HT1080 (cell line): ENCODE results near the gene LRRC8C. TPM values are rescaled to one million over a fixed set of nuclear protein-coding genes. Genes with fewer than 3 reads are reported as not detected.

ENCODE experiments used
- DNase-seq: peaks from one replicate; pipeline ENCODE4 v3.0.0-alpha.2; 2015; ENCODE audit warnings: low read depth
- small RNA-seq: library from RNA; depleted of rRNA; stranded (forward); fragments of <200 nt; gene quantifications from one replicate; pipeline ENCODE3, GENCODE V24; 2014
- total RNA-seq: library from RNA; depleted of rRNA; stranded (reverse); fragments of >200 nt; shearing (Covaris generic); gene quantifications from 2 replicates; pipeline ENCODE4 v1.2.3, GENCODE V29; 2014; rRNA removed

LRRC8C gene
- total RNA-seq, 1 experiment from 2014 or later, result 11.2 TPM

DNA sequence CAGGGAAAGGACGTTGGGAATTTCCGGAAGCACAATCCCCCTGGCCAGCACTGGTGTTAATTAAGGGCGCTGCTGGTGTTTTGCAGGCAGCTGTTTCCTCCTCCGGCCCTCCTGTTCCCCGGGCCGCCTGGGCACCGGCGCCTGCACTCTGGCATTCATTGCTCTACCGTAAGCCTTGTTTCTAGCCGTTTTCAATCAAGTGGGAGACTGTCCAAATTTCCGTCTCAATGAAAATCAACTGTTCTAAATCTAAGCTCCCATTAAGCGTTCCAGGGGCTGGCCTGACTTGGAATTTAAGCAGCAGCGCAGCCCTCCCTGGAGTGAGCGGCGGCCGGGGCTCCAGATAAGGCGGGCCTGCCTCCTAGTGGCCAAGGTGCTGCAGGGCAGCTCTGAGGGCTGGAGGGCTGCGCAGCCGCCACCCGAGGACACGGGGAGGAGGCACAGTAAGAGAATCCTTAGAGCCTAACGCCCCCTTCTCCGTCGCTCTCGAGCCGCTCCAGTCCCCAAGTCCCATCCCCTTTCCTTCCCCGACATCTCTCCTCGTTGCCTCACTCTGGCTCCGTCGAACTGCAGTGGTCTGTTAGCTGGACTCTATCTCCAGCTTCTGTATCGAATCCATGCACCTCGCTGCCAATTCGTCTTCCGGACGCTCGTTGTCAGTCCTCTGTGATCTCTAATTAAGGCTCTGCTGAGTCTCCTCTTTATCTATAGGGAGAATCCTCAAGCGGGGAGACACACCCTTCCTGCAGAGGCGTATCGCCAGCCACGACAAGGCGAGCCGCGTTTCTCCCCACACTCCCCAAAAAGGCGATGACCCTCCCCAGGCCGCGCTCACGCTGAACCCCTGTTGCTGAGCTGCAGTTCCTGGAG is 130.1 kb downstream of the LRRC8C start:
- peak; percentile 77 for DNase-seq

DNA sequence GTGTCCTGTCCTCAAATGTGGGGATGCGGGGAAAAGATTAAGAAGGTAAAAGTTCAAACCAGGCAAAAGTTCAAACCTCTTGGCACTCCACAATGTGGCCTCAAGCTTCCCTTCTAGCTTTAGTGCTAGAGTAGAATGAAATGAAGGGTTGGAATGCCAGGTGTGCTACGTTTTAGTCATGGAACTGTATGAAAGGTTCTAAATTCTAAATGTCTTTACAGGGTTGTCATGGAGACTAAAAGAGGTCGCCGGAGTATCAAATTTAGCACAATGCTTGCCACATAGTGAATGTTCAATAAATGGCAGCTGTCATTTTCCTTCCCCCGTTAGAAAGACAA is 130.7 kb downstream of the LRRC8C start:
- no peak for DNase-seq

- DNase-seq, result no peak
Observed at GRCh38 chr1:89765774-89766173, 132.9 kb downstream of the LRRC8C start.

DNA sequence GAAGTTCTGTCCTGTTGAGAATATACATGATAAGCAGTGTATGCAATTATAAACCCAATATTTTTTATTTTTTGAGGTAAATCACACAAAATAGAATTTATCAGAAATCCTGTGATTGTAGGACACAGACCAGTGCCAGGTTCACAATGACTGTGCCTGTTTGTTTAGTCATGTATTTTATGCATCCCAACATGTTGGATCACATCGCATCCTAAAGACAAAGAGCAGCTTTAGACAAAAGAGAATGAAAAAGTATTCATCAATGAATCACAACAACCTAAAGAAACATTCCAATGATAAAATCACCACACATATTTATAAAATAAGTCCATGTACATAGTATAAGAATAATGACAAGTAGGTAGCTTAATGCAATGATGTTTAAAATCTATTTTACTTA is 134.7 kb downstream of the LRRC8C start:
- DNase-seq, result no peak

Small RNA genes within 50 kb of the gene (small RNA-seq; reads per million reads assigned to genes)
- not detected for gene AC093423.1

Other genes with a start within 250 kb of the LRRC8C start
- 1.1 and 1.3 TPM in 2 replicates for gene LRRC8B, start 108.3 kb upstream of the LRRC8C start, total RNA-seq
- gene LRRC8D, start 187.9 kb downstream of the LRRC8C start, total RNA-seq, result 15.2 and 22.2 TPM in 2 replicates